Caco-2 (cell line): Measurements from ENCODE around the gene NSD1. TPM values are rescaled to one million over a fixed set of nuclear protein-coding genes. Genes with fewer than 3 reads are reported as not detected.

Experiments used
- BruUV-seq: library from RNA; stranded (reverse); fragments of 400-500 nt; replicated peaks from 2 replicates; lab custom pipeline; 2021; lab: Mats Ljungman, UMichigan
- CTCF ChIA-PET: fragments of 300-600 bp; sonication (Branson Sonifier 250); formaldehyde crosslinking; loops from one replicate; lab custom pipeline; 2022; ENCODE audit warnings: antibody characterized with exemption; lab: Charles Lee
- POLR2A ChIA-PET: fragments of 300-600 bp; sonication (Branson Sonifier 250); formaldehyde crosslinking; loops from one replicate; lab custom pipeline; 2022; ENCODE audit warnings: antibody characterized with exemption; lab: Charles Lee
- DNase-seq, 2 experiments: peaks; one replicate each; pipeline versions ENCODE4 v3.0.0 to v3.0.0-alpha.2; 2020 to 2022
- H3K27me3 ChIP-seq: replicated peaks from 2 replicates; pipeline ENCODE4 v1.6.0; 2011; ENCODE audit warnings: low read length; ENCODE audit not compliant: control insufficient read depth, insufficient read depth
- H3K36me3 ChIP-seq: 2 replicates; pipeline ENCODE4 v1.5.1; 2011; ENCODE audit warnings: low read length; ENCODE audit not compliant: control insufficient read depth, insufficient read depth
- H3K4me1 ChIP-seq: fragments of 250-450 bp; sonication (Bioruptor Pico); 2 replicates; pipeline ENCODE4 v1.5.1; 2020; ENCODE audit warnings: mild to moderate bottlenecking
- H3K4me3 ChIP-seq: 2 replicates; pipeline ENCODE4 v1.5.1; 2011; ENCODE audit warnings: low read depth, mild to moderate bottlenecking, control low read depth, low read length
- H3K9me3 ChIP-seq: fragments of 250-450 bp; sonication (Bioruptor Pico); 2 replicates; pipeline ENCODE4 v1.5.1; 2020; ENCODE audit warnings: mild to moderate bottlenecking, moderate library complexity
- H3K27ac Mint-ChIP-seq: one replicate; pipeline ENCODE4 v1.8.0; 2022; ENCODE audit warnings: mixed read lengths; ENCODE audit not compliant: unreplicated experiment
- H3K27me3 Mint-ChIP-seq: one replicate; pipeline ENCODE4 v1.8.0; 2022; ENCODE audit warnings: mixed read lengths; ENCODE audit not compliant: insufficient read depth, unreplicated experiment
- H3K36me3 Mint-ChIP-seq: one replicate; pipeline ENCODE4 v1.8.0; 2022; ENCODE audit warnings: mild to moderate bottlenecking, mixed read lengths; ENCODE audit not compliant: insufficient read depth, unreplicated experiment
- H3K4me1 Mint-ChIP-seq: one replicate; pipeline ENCODE4 v1.8.0; 2022; ENCODE audit warnings: low read depth, mixed read lengths; ENCODE audit not compliant: unreplicated experiment
- H3K4me3 Mint-ChIP-seq: one replicate; pipeline ENCODE4 v1.8.0; 2022; ENCODE audit warnings: mild to moderate bottlenecking, moderate library complexity, mixed read lengths; ENCODE audit not compliant: unreplicated experiment
- H3K9me3 Mint-ChIP-seq: one replicate; pipeline ENCODE4 v1.8.0; 2022; ENCODE audit warnings: mixed read lengths; ENCODE audit not compliant: unreplicated experiment
- intact Hi-C: fragments of 100-400 bp; cut with micrococcal nuclease; formaldehyde crosslinking; loops from one replicate; pipeline ENCODE4 v1.10.0; 2022; ENCODE audit not compliant: unreplicated experiment
- total RNA-seq: library from RNA; stranded (reverse); gene quantifications from 2 replicates; pipeline ENCODE4 v1.2.3, GENCODE V29; 2022
- TF ChIP-seq, protein P1 (sequence below), 2 experiments: fragments of 200-600 bp in 1 of 2; IDR thresholded peaks; 1 replicate in 1 of 2; 2 replicates in 1 of 2; pipeline versions ENCODE4 v1.5.1 to v1.8.0; 2011 to 2022; ENCODE audit warnings: antibody characterized with exemption in 1 of 2, control low read depth in 1 of 2, inconsistent platforms in 1 of 2, low read depth in 1 of 2, low read length in 1 of 2, mild to moderate bottlenecking in 1 of 2, moderate library complexity in 1 of 2; ENCODE audit not compliant: insufficient read depth in 1 of 2, severe bottlenecking in 1 of 2, unreplicated experiment in 1 of 2

NSD1 gene
- total RNA-seq, 1 experiment from 2014 or later = 67.4 TPM

DNA sequence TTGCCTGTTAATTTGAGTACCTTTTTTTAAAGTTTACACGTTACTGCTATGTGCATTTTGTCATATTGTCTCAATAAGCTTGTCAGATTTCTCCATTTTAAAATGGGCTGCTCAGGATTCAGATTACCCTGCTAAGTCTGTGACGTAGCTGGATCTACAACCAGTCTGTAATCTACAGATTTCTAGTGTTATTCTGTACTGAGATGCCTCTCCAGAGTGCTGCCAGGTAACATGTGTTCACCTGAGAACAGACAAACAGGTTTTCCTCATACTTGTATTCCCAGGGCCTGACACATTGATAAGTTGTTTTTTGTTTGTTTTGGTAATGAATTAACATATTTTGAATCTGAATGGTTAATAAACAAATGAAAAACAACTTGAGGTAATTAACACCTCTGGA, 154.6 kb downstream of the NSD1 start:
- POLR2A ChIA-PET = no interaction called here
- DNase-seq = no peak
- Mint-ChIP-seq H3K9me3 (no peaks in the 10 kb centered on the region), H3K4me1 (no peaks in the 10 kb centered on the region), H3K36me3 (peaks cover 44% of the 10 kb centered on the region), H3K27ac (no peak overlapping the region), H3K27me3 (no peaks in the 10 kb centered on the region), H3K4me3 (no peak overlapping the region)
- TF ChIP-seq, protein P1, sequence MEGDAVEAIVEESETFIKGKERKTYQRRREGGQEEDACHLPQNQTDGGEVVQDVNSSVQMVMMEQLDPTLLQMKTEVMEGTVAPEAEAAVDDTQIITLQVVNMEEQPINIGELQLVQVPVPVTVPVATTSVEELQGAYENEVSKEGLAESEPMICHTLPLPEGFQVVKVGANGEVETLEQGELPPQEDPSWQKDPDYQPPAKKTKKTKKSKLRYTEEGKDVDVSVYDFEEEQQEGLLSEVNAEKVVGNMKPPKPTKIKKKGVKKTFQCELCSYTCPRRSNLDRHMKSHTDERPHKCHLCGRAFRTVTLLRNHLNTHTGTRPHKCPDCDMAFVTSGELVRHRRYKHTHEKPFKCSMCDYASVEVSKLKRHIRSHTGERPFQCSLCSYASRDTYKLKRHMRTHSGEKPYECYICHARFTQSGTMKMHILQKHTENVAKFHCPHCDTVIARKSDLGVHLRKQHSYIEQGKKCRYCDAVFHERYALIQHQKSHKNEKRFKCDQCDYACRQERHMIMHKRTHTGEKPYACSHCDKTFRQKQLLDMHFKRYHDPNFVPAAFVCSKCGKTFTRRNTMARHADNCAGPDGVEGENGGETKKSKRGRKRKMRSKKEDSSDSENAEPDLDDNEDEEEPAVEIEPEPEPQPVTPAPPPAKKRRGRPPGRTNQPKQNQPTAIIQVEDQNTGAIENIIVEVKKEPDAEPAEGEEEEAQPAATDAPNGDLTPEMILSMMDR (IDR thresholded peaks at IDR 0.05; ENCODE audit: insufficient read depth in 1 of 2, low read depth in 1 of 2, low read length in 1 of 2, severe bottlenecking in 1 of 2, unreplicated experiment in 1 of 2) = no peak
- H3K4me1 ChIP-seq = no peaks in the 10 kb centered on the region
- no peak overlapping the region for H3K4me3 ChIP-seq
- no TSS peak for BruUV-seq
- H3K9me3 ChIP-seq = no peaks in the 10 kb centered on the region
- no peaks in the 10 kb centered on the region for H3K27me3 ChIP-seq
- CTCF ChIA-PET = no interaction called here
- intact Hi-C loops = no loop called here
- H3K36me3 ChIP-seq = no peaks in the 10 kb centered on the region; the same call in none of the 2 replicates

DNA sequence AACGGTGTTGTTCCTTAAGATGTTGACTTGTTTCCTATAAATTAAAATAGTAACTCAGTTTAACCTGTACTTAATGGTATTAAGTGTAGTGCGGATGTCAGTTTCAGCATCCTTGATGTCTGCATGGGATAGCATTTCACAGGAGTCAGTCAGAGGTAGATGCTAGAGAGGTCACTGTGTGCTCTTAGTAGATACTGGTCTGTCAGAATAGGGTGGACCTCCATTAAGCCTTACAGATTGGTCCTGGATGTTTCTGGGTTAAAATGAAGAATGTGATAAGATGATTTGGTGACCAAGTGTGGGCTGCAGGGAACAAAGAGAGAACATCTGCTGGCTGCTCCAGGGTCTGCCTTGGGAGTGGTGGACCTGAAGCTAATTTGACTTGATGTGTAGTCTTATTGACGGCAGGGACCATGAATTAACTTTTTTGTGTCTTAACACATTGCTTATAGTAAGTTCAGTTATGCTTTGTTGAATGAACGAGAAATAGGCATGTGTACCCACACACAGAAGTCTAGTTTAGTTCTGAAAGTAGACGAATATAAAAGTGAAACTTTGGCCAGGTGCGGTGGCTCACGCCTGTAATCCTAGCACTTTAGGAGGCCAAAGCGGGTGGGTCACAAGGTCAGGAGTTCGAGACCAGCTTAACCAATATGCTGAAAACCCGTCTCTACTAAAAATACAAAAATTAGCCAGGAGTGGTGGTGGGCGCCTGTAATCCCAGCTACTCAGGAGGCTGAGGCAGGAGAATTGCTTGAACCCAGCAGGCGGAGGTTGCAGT, 157.4 kb downstream of the NSD1 start:
- peaks cover 49% of the 10 kb centered on the region for H3K36me3 Mint-ChIP-seq
- no peaks in the 10 kb centered on the region for H3K9me3 Mint-ChIP-seq
- H3K36me3 ChIP-seq = peaks cover 7% of the 10 kb centered on the region
- H3K27me3 Mint-ChIP-seq = no peaks in the 10 kb centered on the region
- no peak overlapping the region for H3K27ac Mint-ChIP-seq
- TF ChIP-seq, protein P1 (IDR thresholded peaks at IDR 0.05; ENCODE audit: insufficient read depth in 1 of 2, low read depth in 1 of 2, low read length in 1 of 2, severe bottlenecking in 1 of 2, unreplicated experiment in 1 of 2) = no peak
- no peaks in the 10 kb centered on the region for H3K4me1 Mint-ChIP-seq
- H3K4me1 ChIP-seq = no peaks in the 10 kb centered on the region
- ChIA-PET POLR2A (no interaction called here), CTCF (no interaction called here)
- H3K27me3 ChIP-seq = no peaks in the 10 kb centered on the region
- H3K4me3 Mint-ChIP-seq = no peak overlapping the region
- no peak overlapping the region for H3K4me3 ChIP-seq
- intact Hi-C loops = no loop called here
- DNase-seq = no peak
- no peaks in the 10 kb centered on the region for H3K9me3 ChIP-seq
- BruUV-seq = no TSS peak

DNA sequence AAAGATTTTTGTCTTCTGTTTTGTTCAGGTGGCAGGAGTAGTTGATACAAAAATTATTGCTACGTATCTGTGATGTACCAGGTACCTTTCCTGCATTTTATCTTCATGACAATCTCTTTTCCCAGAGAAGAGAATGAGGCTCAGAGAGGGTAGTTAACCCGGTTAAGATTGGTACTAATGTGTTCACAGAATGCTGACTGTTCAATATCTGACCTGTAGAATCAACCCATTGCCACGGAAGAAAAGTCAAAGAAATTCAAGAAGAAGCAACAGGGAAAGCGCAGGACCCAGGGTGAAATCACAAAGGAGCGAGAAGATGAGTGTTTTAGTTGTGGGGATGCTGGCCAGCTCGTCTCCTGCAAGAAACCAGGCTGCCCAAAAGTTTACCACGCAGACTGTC, 158.2 kb downstream of the NSD1 start:
- ChIA-PET CTCF (no interaction called here), POLR2A (no interaction called here)
- intact Hi-C loops = no loop called here
- no peak for DNase-seq
- no peaks in the 10 kb centered on the region for H3K9me3 Mint-ChIP-seq
- H3K27ac Mint-ChIP-seq = no peak overlapping the region
- BruUV-seq = no TSS peak
- no peaks in the 10 kb centered on the region for H3K27me3 Mint-ChIP-seq
- H3K36me3 Mint-ChIP-seq = peaks cover 51% of the 10 kb centered on the region
- H3K4me1 ChIP-seq = no peaks in the 10 kb centered on the region
- H3K27me3 ChIP-seq = no peaks in the 10 kb centered on the region
- no peaks in the 10 kb centered on the region for H3K9me3 ChIP-seq
- TF ChIP-seq, protein P1 (IDR thresholded peaks at IDR 0.05; ENCODE audit: insufficient read depth in 1 of 2, low read depth in 1 of 2, low read length in 1 of 2, severe bottlenecking in 1 of 2, unreplicated experiment in 1 of 2) = no peak
- no peaks in the 10 kb centered on the region for H3K4me1 Mint-ChIP-seq
- H3K36me3 ChIP-seq = peaks cover 7% of the 10 kb centered on the region
- no peak overlapping the region for H3K4me3 Mint-ChIP-seq
- no peak overlapping the region for H3K4me3 ChIP-seq
